Dendritic cell treated with granulocyte-macrophage colony-stimulating factor and Interleukin-4, amounts not matched to agents 40 ng/mL and 50 ng/mL, for 4 days (primary cell): ENCODE measurements around the gene CNN3.

Experiments used
- H3K27ac Mint-ChIP-seq: one replicate; pipeline ENCODE4 v1.8.0; 2022; ENCODE audit warnings: mild to moderate bottlenecking, mixed read lengths
- H3K27me3 Mint-ChIP-seq: one replicate; pipeline ENCODE4 v1.8.0; 2022; ENCODE audit warnings: mild to moderate bottlenecking, mixed read lengths
- H3K36me3 Mint-ChIP-seq: one replicate; pipeline ENCODE4 v1.8.0; 2022; ENCODE audit warnings: low read depth, mixed read lengths
- H3K4me1 Mint-ChIP-seq: one replicate; pipeline ENCODE4 v1.8.0; 2022; ENCODE audit warnings: low read depth, mixed read lengths
- H3K4me3 Mint-ChIP-seq: one replicate; pipeline ENCODE4 v1.8.0; 2022; ENCODE audit warnings: mild to moderate bottlenecking, moderate library complexity, mixed read lengths
- H3K9me3 Mint-ChIP-seq: one replicate; pipeline ENCODE4 v1.8.0; 2022; ENCODE audit warnings: mixed read lengths
- intact Hi-C: fragments of 100-400 bp; cut with micrococcal nuclease; formaldehyde crosslinking; loops from one replicate; pipeline ENCODE4 v1.15.0; 2022

Gene CNN3

DNA sequence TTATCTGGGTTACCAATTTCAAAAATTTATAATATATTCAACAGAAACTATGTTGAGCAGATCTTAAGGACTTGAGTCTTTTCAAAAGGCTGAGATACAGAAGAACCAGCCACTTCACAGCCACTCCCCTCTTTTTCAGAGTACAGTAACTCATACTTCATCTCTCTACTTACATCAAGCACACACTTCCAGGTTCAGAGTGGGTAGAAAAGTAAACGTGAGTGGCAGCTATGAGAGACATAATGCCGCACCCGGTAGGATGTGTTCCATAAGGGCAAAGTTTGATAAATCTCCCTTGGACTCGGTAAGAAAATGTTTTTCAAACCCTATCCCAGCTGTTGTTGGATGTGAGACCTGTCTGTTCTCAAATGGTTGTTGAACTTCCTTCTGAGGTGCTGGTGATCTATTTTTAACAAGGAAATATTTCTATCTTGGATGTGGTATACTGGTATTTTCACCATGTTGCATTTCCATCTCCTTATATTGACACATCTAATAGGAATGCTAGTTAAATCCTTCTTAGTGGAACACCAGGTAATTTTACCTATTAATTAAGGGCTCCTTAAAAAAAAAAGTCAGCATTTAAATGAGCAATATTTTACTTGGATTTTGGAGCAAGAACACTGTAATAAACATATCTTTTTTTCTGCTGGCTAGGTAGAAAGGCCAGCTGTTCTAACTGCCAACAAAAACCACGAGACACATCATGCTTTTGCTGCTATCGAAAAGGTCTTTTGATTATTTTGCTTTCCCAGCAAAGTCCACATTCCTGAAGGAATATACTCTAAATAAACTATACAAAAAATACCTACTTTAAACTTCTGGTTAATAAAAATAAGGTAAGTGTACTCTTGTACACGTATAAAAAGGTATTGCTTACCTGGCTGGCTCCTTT, 28.2 kb downstream of the CNN3 start:
- no peaks in the 10 kb centered on the region for H3K9me3 Mint-ChIP-seq
- no peaks in the 10 kb centered on the region for H3K36me3 Mint-ChIP-seq
- intact Hi-C loops: no loop called here
- no peak overlapping the region for H3K27ac Mint-ChIP-seq
- H3K27me3 Mint-ChIP-seq: no peaks in the 10 kb centered on the region
- no peaks in the 10 kb centered on the region for H3K4me1 Mint-ChIP-seq
- no peak overlapping the region for H3K4me3 Mint-ChIP-seq

DNA sequence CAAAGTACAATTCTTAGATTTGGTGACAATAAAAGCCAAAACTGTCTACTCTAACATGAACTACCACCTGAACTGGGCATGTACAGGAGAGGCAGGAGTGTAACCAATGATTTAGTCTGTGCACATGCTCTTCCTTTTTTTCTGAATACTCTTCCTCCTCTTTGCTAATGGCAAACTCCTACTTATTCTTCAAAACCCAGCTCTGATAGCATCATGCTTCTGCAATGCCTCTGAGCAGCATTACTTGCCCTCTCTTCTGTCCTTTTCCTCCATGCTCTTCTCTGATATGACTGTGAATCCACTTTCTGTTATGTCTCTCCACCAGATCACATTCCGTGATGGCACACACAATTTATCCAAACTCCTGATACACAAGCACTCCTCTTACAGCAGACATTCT, 31.4 kb downstream of the CNN3 start:
- Mint-ChIP-seq H3K36me3 (no peaks in the 10 kb centered on the region), H3K4me1 (no peaks in the 10 kb centered on the region), H3K27ac (no peak overlapping the region), H3K9me3 (no peaks in the 10 kb centered on the region), H3K27me3 (no peaks in the 10 kb centered on the region), H3K4me3 (no peak overlapping the region)
- intact Hi-C loops: no loop called here

DNA sequence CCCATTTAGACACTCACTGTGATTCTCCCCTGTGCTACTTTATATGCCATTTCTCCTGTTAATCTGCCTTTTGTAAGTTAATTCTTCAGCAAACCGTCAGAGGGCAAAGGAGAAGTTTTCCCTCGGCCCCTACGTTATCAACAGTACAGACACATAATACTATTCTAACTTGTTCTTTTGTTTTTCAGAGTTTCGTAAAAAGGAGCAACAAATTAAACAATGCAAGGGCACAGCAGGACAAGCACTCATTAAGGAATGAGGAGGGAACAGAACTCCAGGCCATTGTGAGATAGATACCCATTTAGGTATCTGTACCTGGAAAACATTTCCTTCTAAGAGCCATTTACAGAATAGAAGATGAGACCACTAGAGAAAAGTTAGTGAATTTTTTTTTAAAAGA, 32.3 kb downstream of the CNN3 start:
- Mint-ChIP-seq H3K4me3 (no peak overlapping the region), H3K36me3 (no peaks in the 10 kb centered on the region), H3K27me3 (no peaks in the 10 kb centered on the region), H3K27ac (no peak overlapping the region), H3K9me3 (no peaks in the 10 kb centered on the region), H3K4me1 (no peaks in the 10 kb centered on the region)
- intact Hi-C loops: no loop called here

- H3K9me3 Mint-ChIP-seq: no peaks in the 10 kb centered on the region
- intact Hi-C loops: no loop called here
- no peak overlapping the region for H3K27ac Mint-ChIP-seq
- H3K27me3 Mint-ChIP-seq: no peaks in the 10 kb centered on the region
- H3K36me3 Mint-ChIP-seq: no peaks in the 10 kb centered on the region
- H3K4me3 Mint-ChIP-seq: no peak overlapping the region
- no peaks in the 10 kb centered on the region for H3K4me1 Mint-ChIP-seq
These were observed 34.2 kb downstream of the CNN3 start for GRCh38 chr1:94892604-94893254.

DNA sequence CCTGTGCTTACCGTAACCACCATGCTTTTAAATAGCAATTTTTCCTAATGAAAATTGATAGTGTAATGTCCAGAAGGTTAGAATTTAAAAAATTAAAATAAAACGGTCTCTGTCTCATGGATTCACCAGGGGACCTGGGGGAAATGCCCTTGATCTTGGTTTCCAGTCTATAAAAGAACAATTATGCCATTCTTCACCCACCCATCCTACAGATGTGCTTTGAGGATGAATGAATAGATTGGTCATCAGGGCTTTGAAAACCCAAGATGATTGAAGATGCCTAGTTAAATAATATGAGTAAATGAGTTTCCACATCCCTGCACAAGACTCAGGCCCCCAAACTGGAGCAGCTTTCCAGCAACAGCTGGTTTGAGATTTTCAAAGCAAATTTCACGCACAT, 38.7 kb downstream of the CNN3 start:
- intact Hi-C loops: no loop called here
- Mint-ChIP-seq H3K27me3 (no peaks in the 10 kb centered on the region), H3K4me3 (no peak overlapping the region), H3K4me1 (no peaks in the 10 kb centered on the region), H3K36me3 (no peaks in the 10 kb centered on the region), H3K27ac (no peak overlapping the region), H3K9me3 (no peaks in the 10 kb centered on the region)

GRCh38 chr1:94887603-94888171, 39.2 kb downstream of the CNN3 start:
- Mint-ChIP-seq H3K9me3 (no peaks in the 10 kb centered on the region), H3K27ac (no peak overlapping the region), H3K4me3 (no peak overlapping the region), H3K27me3 (no peaks in the 10 kb centered on the region), H3K4me1 (no peaks in the 10 kb centered on the region), H3K36me3 (no peaks in the 10 kb centered on the region)
- intact Hi-C loops: no loop called here

DNA sequence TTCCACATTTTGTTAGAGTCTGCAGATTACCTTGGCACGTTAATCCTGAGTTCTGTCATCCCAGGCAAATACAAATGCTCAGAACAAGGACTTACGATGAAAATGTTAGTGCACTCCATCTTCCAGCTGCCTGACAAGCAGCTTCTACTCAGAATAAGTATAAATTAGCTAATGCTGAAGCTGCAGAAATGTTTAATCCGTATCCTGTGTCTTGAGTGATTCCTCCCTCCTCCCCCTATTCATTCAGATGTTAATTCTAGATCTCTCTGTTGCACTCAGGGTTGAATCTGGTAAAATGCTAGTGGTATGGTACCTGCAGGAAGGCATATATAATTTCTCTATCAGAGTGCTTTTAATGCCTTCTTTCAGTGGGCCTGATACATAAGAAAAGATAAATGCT, 39.8 kb downstream of the CNN3 start:
- no peaks in the 10 kb centered on the region for H3K9me3 Mint-ChIP-seq
- no peaks in the 10 kb centered on the region for H3K27me3 Mint-ChIP-seq
- intact Hi-C loops: no loop called here
- no peaks in the 10 kb centered on the region for H3K36me3 Mint-ChIP-seq
- H3K4me1 Mint-ChIP-seq: no peaks in the 10 kb centered on the region
- H3K4me3 Mint-ChIP-seq: no peak overlapping the region
- no peak overlapping the region for H3K27ac Mint-ChIP-seq

DNA sequence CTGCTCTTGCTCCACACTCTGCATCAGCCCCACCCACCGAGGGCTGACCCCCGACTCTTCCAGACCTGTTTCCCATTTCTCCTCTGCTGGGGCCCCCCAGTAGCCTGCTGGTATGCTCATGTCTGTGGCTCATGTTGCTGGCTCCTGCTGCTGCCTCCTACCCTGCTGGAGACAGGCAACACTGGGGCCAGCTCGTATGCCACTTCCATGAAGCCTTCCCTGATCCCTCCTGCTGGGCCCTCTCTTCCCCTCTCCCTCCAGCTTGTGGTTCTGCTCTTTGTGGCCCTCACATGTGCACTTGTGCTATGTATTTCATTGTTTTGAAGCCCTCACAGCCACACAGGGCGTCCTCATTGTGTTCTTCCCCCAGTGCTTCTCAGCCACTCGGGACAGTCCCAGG, 40.5 kb downstream of the CNN3 start:
- Mint-ChIP-seq H3K27ac (no peak overlapping the region), H3K9me3 (no peaks in the 10 kb centered on the region), H3K27me3 (no peaks in the 10 kb centered on the region), H3K4me1 (no peaks in the 10 kb centered on the region), H3K4me3 (no peak overlapping the region), H3K36me3 (no peaks in the 10 kb centered on the region)
- intact Hi-C loops: no loop called here

- H3K36me3 Mint-ChIP-seq: no peaks in the 10 kb centered on the region
- no peak overlapping the region for H3K27ac Mint-ChIP-seq
- no peak overlapping the region for H3K4me3 Mint-ChIP-seq
- intact Hi-C loops: no loop called here
- H3K27me3 Mint-ChIP-seq: no peaks in the 10 kb centered on the region
- H3K9me3 Mint-ChIP-seq: no peaks in the 10 kb centered on the region
- H3K4me1 Mint-ChIP-seq: no peaks in the 10 kb centered on the region
These were observed 42.4 kb downstream of the CNN3 start for GRCh38 chr1:94884507-94884906.

GRCh38 chr1:94884106-94884505, 42.8 kb downstream of the CNN3 start:
- no peaks in the 10 kb centered on the region for H3K9me3 Mint-ChIP-seq
- H3K27me3 Mint-ChIP-seq: no peaks in the 10 kb centered on the region
- no peak overlapping the region for H3K4me3 Mint-ChIP-seq
- no peak overlapping the region for H3K27ac Mint-ChIP-seq
- intact Hi-C loops: no loop called here
- no peaks in the 10 kb centered on the region for H3K36me3 Mint-ChIP-seq
- H3K4me1 Mint-ChIP-seq: no peaks in the 10 kb centered on the region

GRCh38 chr1:94883691-94884090, 43.2 kb downstream of the CNN3 start:
- Mint-ChIP-seq H3K4me3 (no peak overlapping the region), H3K27ac (no peak overlapping the region)
- intact Hi-C loops: no loop called here

DNA sequence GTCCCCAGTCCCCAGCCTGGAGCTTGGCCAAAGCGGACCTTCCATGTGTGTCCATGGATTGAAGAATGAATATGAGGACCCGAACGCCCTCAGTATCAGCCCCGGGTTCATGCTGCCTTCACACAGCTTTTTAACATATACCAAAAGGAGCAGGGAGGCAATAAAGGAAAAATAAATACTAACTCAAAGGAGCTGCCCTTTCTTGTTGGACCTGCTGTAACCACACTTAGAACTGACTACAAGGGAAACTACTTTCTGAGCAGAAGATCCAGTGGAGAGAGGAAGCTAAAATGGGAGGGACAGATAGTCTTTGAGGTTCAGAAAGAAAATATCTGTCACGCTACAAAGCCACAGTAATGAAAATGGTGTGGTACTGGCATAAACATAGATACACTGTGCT, 48.6 kb downstream of the CNN3 start:
- H3K27me3 Mint-ChIP-seq: peaks cover 4% of the 10 kb centered on the region
- no peak overlapping the region for H3K27ac Mint-ChIP-seq
- intact Hi-C loops: no loop called here
- H3K4me3 Mint-ChIP-seq: no peak overlapping the region
- no peaks in the 10 kb centered on the region for H3K9me3 Mint-ChIP-seq
- no peaks in the 10 kb centered on the region for H3K36me3 Mint-ChIP-seq
- H3K4me1 Mint-ChIP-seq: peaks cover 5% of the 10 kb centered on the region

More at GRCh38 chr1:94883691-94884090, 43.2 kb downstream of the CNN3 start:
- Mint-ChIP-seq H3K9me3 (no peaks in the 10 kb centered on the region), H3K27me3 (no peaks in the 10 kb centered on the region), H3K4me1 (no peaks in the 10 kb centered on the region), H3K36me3 (no peaks in the 10 kb centered on the region)

DNA sequence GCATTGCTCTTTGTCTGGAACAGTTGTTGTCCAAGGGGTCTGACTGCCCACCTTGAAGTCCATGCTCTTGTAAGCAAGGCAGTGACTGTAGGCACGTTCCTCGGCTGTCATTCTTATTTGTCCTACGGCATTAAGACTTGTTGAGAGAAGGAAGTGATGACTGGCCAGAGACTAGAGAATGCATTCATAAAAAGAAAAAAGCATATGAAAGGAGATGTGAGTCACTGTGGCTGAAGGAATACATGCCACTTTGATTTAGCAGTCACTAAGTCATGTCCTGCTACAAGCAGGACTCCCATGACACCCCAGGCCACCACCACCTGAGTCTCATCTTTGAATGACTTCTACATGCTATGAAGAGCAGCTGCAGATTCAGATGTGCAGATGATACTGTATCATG, 50.5 kb downstream of the CNN3 start:
- Mint-ChIP-seq H3K9me3 (no peaks in the 10 kb centered on the region), H3K27ac (no peak overlapping the region), H3K4me1 (peaks cover 5% of the 10 kb centered on the region)

DNA sequence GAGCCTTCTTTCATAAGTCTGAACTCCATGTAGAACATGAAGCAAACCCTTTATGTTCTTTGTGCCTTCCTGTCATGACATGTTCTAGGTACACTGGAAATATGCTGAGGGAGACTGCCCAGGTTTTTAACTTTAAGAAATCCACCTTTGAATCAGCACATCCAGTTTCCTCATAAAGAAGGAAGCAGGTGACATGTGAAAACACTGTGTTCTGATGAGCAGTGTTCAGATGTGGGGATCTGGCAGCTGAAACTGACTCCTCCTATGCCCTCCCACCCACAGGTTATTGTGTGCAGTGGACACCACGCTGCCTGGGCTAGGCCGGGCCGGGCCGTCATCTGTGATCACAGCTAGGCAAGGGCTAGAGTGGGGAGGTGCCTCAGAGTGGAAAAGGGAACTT, 51.1 kb downstream of the CNN3 start:
- H3K36me3 Mint-ChIP-seq: no peaks in the 10 kb centered on the region
- no peak overlapping the region for H3K4me3 Mint-ChIP-seq
- peaks cover 5% of the 10 kb centered on the region for H3K4me1 Mint-ChIP-seq
- peaks cover 4% of the 10 kb centered on the region for H3K27me3 Mint-ChIP-seq
- intact Hi-C loops: no loop called here
- H3K9me3 Mint-ChIP-seq: no peaks in the 10 kb centered on the region
- H3K27ac Mint-ChIP-seq: no peak overlapping the region

More for the DNA sequence above, 50.5 kb downstream of the CNN3 start:
- Mint-ChIP-seq H3K4me3 (no peak overlapping the region), H3K27me3 (peaks cover 4% of the 10 kb centered on the region), H3K36me3 (no peaks in the 10 kb centered on the region)
- intact Hi-C loops: no loop called here
